KOPT-K1 (cell line): ENCODE results near the gene RSF1.
A peak's percentile ranks its signal among the peaks of the same experiment; 100 is the strongest.
"Not testable (repeated sequence)": the region's sequence is repeated elsewhere in the genome, so short reads cannot be mapped to it uniquely, and the experiment has no call there.

ENCODE experiments used
- H3K27ac ChIP-seq: fragments of 200-600 bp; sonication (generic); 2 replicates; pipeline ENCODE4 v1.5.1; 2016; ENCODE audit warnings: antibody characterized with exemption, mild to moderate bottlenecking, low read depth, low read length; ENCODE audit not compliant: poor library complexity, severe bottlenecking
- H3K36me3 ChIP-seq: fragments of 200-600 bp; sonication (generic); 2 replicates; pipeline ENCODE4 v1.5.1; 2017; ENCODE audit warnings: antibody characterized with exemption, mild to moderate bottlenecking, low read length, moderate library complexity; ENCODE audit not compliant: insufficient read depth
- H3K9me3 ChIP-seq: fragments of 200-600 bp; sonication (generic); 2 replicates; pipeline ENCODE4 v1.5.1; 2017; ENCODE audit warnings: antibody characterized with exemption, low read length, mild to moderate bottlenecking; ENCODE audit not compliant: insufficient read depth, poor library complexity, severe bottlenecking

The RSF1 gene

GRCh38 chr11:77820565-77821348 lies at the start of gene RSF1, which contains the start of gene AAMDC:
TSS of gene RSF1 (minus strand) at chr11:77820722. CDS start at chr11:77820714, 8 bp downstream.
TSS of gene AAMDC (plus strand) at chr11:77821144. CDS start at chr11:77842497, 21,353 bp downstream.
- no peaks in the 10 kb centered on the region for H3K9me3 ChIP-seq
- no peaks in the 10 kb centered on the region for H3K36me3 ChIP-seq
- H3K27ac ChIP-seq: peak within 1 kb of the TSS; percentile 83

GRCh38 chr11:77868744-77869143 lies 48.2 kb upstream of the RSF1 start:
- no peak overlapping the region for H3K27ac ChIP-seq
- peaks cover 9% of the 10 kb centered on the region for H3K36me3 ChIP-seq
- H3K9me3 ChIP-seq: no peaks in the 10 kb centered on the region

GRCh38 chr11:77866336-77866735 lies 45.8 kb upstream of the RSF1 start:
- H3K9me3 ChIP-seq: no peaks in the 10 kb centered on the region
- H3K36me3 ChIP-seq: no peaks in the 10 kb centered on the region; the same call in 1 of the 2 replicates
- H3K27ac ChIP-seq: no peak overlapping the region

GRCh38 chr11:77865805-77866204 lies 45.3 kb upstream of the RSF1 start:
- Histone ChIP-seq H3K9me3 (no peaks in the 10 kb centered on the region), H3K27ac (no peak overlapping the region), H3K36me3 (no peaks in the 10 kb centered on the region)

- H3K27ac ChIP-seq, H3K36me3 ChIP-seq, H3K9me3 ChIP-seq: not testable (repeated sequence)
These were observed 40.9 kb upstream of the RSF1 start for GRCh38 chr11:77861444-77861843.

- not testable (repeated sequence) for H3K36me3 ChIP-seq, H3K27ac ChIP-seq
- peaks cover 32% of the 10 kb centered on the region for H3K9me3 ChIP-seq
These were observed 37.5 kb upstream of the RSF1 start for GRCh38 chr11:77857906-77858457.

- peaks cover 35% of the 10 kb centered on the region for H3K9me3 ChIP-seq
- no peaks in the 10 kb centered on the region; the same call in 1 of the 2 replicates for H3K36me3 ChIP-seq
- H3K27ac ChIP-seq: no peak overlapping the region
These were observed 34.3 kb upstream of the RSF1 start for GRCh38 chr11:77854838-77855237.

GRCh38 chr11:77851503-77851902 lies 31.0 kb upstream of the RSF1 start:
- Histone ChIP-seq H3K9me3 (peaks cover 33% of the 10 kb centered on the region), H3K36me3 (no peaks in the 10 kb centered on the region; the same call in 1 of the 2 replicates), H3K27ac (no peak overlapping the region)

GRCh38 chr11:77843700-77844099 lies 23.2 kb upstream of the RSF1 start:
- not testable (repeated sequence) for H3K36me3 ChIP-seq, H3K27ac ChIP-seq, H3K9me3 ChIP-seq

- H3K27ac ChIP-seq: no peak overlapping the region
- no peaks in the 10 kb centered on the region for H3K9me3 ChIP-seq
- H3K36me3 ChIP-seq: no peaks in the 10 kb centered on the region
These were observed 22.1 kb upstream of the RSF1 start for GRCh38 chr11:77842441-77843121.

GRCh38 chr11:77833302-77833701 lies 12.8 kb upstream of the RSF1 start:
- Histone ChIP-seq H3K27ac (no peak overlapping the region), H3K36me3 (no peaks in the 10 kb centered on the region), H3K9me3 (peaks cover 6% of the 10 kb centered on the region)

GRCh38 chr11:77828926-77829325 lies 8.4 kb upstream of the RSF1 start:
- Histone ChIP-seq H3K9me3 (peaks cover 6% of the 10 kb centered on the region), H3K27ac (no peak overlapping the region), H3K36me3 (no peaks in the 10 kb centered on the region)

- no peaks in the 10 kb centered on the region for H3K9me3 ChIP-seq
- H3K27ac ChIP-seq: no peak overlapping the region
- no peaks in the 10 kb centered on the region for H3K36me3 ChIP-seq
These were observed 3.3 kb upstream of the RSF1 start for GRCh38 chr11:77823775-77824174.

GRCh38 chr11:77822126-77822525 lies 1.6 kb upstream of the RSF1 start:
- not testable (repeated sequence) for H3K9me3 ChIP-seq, H3K27ac ChIP-seq

GRCh38 chr11:77821349-77821851 lies 878 bp upstream of the RSF1 start:
- Histone ChIP-seq H3K27ac (peak overlapping the region; percentile 83), H3K9me3 (no peaks in the 10 kb centered on the region), H3K36me3 (no peaks in the 10 kb centered on the region)

More at GRCh38 chr11:77822126-77822525, 1.6 kb upstream of the RSF1 start:
- H3K36me3 ChIP-seq: not testable (repeated sequence)
